ENCODE data around the gene FTCD.
"Not testable (repeated sequence)": the region's sequence is repeated elsewhere in the genome, so short reads cannot be mapped to it uniquely, and the experiment has no call there.

Gene FTCD

DNA sequence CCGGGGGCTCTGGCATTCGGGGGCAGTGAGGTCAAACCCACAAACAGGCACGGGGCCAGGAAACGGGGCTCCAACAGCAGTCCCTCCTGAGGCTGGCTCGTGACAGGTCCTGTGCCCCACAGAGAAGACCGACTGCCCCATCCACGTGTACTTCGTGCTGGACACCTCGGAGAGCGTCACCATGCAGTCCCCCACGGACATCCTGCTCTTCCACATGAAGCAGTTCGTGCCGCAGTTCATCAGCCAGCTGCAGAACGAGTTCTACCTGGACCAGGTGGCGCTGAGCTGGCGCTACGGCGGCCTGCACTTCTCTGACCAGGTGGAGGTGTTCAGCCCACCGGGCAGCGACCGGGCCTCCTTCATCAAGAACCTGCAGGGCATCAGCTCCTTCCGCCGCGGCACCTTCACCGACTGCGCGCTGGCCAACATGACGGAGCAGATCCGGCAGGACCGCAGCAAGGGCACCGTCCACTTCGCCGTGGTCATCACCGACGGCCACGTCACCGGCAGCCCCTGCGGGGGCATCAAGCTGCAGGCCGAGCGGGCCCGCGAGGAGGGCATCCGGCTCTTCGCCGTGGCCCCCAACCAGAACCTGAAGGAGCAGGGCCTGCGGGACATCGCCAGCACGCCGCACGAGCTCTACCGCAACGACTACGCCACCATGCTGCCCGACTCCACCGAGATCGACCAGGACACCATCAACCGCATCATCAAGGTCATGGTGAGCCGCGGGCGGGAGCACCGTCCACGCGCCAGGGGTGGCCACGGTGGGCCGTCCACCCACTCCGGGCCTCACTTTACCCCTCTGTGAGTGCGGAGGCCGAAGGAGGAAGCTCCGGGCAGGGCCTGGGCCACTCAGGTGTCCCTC, 43.3 kb downstream of the FTCD start:
- no peak for DNase-seq (ENCODE audit: low read depth)

DNA sequence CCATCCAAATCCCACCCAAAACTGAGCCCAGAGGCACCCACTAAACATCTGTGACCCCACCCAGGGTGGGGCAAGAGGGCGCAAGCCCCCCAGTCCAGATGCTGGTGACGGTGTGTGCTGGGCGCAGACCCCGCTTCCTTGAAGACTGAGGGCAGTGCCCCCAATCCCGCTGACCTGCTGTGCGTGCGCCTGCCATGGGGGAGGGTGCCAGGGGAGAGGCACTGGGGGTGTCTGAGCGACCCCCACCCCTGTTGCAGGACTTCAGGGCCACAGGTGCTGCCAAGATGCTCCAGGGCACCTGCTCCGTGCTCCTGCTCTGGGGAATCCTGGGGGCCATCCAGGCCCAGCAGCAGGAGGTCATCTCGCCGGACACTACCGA, 44.2 kb downstream of the FTCD start:
- no peak for DNase-seq (ENCODE audit: low read depth)

DNA sequence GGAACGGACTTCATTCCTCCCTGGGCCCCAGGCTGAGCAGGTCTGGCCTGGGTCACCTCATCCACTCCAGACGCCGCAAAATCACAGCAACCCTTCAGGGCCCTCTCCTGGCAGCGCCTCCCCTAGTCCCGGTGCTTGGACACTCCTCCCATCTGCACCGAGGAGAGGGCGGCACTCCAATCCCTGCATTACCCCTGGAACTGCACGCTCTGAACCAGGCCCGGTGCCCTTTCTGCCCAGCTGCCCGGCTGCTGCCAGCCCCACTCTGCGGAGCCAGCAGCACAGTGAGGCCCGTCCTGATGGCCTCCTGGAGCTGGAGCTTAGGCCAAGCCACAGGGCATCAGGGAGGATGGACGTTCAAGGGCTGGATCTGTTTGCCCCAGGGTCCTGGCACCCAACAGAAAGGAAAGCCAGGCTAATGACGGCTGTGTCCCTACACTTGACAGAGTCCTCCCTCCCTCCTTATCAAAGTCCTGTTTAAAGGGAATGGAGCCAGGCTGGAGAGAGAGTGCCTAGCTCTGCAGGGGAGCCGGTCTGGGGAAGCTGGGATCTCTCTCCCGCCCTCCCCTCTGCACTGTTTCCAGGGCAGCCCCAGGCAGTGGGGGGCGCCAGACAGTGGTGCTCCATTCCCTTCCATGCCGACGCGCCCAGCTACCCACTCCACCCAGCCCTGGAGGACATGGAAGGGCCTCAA, 44.7 kb downstream of the FTCD start:
- DNase-seq (ENCODE audit: low read depth), result no peak

DNA sequence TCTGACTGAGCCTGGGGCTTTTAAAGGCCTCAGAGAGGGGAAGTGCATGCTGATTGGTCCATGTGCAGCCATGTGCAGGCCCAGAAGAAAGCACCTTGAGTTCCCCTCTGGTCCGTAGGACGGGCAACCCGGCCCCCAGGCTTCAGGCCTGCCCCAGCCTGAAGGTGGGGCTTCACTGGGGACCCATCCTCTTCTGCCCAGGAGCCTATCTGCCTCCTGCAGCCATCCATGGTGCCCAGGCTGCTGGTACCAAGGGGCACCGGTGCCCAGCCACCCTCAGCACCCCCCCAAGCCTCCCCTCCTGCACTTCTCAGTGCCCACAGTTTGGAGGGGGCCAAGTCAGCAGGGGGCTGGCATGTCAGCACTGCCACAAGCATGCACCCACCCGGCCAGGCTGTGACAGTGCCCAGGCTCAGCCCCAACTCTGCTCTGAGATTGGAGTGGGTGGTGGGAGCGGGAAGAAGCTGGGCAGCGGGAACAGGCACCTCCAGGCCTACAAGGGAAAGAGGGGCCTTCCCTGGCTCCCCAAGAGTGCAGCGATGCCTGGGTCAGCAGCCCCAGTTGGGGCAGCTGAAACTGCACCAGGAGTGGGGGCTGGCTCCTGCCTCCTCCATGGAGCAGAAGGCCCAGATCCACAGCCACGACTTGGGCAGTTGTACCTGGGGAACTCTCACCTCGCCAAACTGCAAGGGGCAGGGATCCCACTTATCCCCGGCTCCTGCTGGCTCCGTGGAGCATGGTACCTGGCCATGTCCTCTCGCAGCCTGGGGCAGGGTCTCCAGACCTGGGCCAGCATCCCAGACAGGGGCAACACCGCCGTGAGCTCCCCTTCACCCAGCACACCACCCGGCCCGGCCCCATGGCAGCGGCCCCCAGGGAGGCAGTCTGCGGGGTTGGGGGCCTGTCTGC, 45.8 kb downstream of the FTCD start:
- no peak for DNase-seq (ENCODE audit: low read depth)

DNA sequence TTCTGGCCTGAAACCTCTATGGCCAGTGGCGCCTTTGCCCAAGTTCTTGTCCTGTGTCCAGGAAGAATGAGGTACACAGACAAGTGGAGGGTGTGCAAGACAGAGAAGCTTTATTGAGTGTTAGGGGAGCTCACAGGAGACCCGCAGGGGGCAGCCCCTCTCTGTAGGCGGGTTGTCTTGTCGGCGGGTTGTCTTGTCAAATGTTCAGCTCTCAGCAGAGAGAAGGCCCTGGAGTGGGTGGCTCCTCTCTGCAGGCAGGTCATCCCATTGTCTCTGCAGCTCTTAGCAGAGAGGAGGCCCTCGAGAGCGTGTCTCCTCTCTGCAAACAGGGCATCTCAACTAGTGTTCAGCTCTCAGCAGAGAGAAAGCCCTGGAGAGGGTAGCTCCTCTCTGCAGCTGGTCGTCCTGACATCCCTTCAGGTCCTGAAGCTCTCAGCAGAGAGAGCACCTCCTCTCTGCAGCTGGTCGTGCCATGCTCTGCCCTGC, 46.5 kb downstream of the FTCD start:
- no peak for DNase-seq (ENCODE audit: low read depth)

DNA sequence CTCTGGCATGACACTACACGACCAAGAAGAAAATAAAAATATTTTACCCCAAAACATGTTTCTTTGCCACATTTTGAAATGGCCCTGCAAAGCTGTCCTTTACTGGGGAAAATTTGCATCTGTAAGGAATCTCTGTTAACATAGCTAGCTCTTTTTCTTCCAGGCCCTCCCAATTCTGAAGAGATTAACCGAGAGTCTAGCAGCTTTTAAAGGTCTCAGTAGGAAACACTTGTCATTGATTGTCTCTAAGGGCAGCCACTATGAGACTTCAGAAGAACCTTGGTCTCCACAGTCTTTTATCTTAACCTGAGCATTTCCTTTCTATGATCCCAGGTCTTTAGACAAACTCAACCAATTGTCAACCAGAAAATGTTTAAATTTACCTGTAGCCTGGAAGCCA, 48.0 kb downstream of the FTCD start:
- not testable (repeated sequence) for DNase-seq (ENCODE audit: low read depth)

DNA sequence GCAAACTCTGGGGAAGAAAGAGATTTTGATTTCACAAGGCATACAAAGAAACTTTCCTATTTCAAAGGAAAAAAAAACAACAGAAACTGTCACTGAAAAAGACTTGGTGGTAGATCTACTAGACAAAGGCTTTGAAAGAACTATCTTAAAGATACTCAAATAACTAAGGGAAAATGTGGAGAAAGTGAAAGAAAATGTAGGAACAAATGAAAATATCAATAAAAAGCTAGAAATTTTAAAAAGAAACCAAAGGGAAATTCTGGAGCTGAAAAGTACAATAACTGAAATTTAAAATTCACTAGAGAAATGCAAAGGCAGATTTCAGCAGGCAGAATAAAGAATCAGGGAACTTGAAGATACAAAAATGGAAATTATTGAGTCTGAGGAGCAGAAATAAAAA, 51.3 kb downstream of the FTCD start:
- no peak for DNase-seq (ENCODE audit: low read depth)

DNA sequence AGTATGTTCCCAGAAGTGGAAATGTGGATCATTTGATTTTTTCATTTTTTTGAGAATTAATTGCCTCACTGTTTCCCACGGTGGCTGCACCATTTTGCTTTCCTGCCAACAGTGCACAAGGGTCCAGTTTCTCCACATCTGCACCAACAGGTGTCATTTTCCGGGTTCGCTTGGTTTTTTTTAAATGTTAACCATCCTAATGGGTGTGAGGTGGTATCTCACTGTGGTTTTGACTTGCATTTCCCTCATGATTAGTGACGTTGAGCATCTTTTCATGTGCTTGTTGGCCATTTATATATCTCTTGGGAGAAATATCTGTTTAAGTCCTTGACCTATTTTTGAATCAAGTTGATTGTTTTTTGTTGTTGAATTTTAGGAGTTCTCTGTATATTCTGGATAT, 54.5 kb downstream of the FTCD start:
- DNase-seq (ENCODE audit: low read depth), result no peak

DNA sequence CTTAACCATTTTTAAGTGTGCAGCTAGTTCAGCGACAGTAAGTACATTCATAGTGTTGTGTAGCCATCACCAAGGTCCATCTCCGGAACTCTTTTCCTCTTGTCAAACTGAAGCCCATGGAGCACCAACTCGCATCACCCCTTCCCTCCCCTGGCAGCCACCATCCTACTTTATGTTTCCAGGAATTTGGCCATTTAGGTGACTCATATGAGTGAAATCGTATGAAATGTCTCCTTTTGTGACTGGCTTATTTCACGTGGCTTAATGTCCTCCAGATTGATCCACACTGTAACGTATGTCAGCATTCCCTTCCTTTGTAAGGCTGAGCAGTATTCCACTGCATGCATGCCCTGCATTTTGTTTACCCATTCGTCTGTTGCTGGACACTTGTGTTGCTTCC, 55.0 kb downstream of the FTCD start:
- DNase-seq (ENCODE audit: low read depth), result no peak

DNA sequence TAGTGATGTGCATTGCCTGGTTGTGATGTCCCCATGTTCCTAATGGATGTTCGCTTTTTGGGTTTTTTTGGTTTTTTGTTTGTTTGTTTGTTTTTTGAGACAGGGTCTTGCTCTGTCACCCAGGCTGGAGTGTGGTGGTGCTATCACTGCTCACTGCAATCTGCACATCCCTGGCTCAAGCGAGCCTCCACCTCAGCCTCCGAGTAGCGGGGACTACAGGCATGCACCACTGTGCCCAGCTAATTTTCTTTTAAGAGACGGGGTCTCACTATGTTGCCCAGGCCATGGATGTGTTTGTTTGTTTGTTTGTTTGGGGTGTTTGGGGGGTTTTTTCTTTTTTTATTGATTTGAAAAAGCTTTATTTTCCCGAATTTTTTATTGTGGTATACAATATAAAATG, 55.4 kb downstream of the FTCD start:
- no peak for DNase-seq (ENCODE audit: low read depth)

DNA sequence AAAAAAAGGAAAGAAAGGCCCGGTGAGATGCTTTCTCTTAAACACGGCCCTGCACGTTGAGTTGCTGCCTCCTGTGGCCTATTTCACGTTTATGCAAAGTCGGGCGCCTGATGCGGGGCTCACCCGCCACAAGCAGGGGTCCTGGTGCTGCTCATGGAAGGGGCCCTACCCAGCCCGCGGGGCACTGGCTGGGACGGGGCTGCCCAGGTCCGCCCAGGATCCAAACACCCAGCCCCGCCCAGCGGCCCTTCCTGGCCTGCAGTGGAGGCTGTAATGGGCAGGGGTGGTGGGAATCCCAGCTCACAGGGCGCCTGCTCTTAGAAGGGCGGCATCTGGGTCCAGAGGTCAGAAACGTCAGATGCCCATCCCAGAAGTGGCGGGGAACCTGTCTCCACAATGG, 55.9 kb downstream of the FTCD start:
- DNase-seq (ENCODE audit: low read depth), result no peak

DNA sequence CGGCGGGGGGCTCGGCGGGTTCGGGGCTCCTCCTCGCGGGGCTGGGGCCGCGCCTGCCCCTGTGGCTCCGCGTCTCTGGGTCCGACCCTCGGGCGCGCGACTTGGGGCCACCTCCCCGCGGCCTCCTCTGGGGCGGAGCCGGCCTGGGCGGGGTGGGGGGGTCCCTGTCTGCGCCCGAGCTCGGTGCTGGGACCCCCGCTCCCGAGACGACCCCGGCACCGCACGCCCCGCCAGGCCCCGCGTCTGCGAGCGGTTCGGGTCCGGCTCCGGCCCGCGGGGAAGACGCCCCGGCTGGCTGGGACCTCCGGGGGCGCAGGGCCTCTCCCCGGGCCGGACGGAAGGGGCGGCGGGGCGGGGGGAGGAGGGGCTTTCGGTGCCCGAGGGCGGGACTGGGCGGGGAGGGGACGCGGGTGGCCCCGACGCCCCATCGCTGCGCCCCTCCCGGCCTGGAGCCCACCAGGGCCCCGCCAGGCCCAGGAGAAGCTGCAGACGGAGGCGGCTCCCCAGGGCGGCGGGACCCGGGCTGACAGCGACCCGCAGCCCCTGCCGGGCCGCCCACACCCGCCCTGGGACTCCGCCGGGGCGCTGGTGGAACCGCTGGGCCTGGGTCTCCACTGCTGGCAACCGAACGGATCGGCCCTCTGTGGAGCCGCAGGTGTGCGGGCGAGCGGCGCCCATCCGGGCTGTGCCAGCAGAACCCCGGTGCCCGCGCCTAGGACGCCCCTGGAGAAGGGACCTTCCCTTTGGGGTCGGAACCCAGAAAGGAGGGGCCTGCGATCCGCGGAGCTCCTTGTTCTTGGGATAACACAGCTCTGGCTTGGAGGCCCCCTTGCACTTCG, 56.9 kb downstream of the FTCD start:
- DNase-seq (ENCODE audit: low read depth), result no peak

DNA sequence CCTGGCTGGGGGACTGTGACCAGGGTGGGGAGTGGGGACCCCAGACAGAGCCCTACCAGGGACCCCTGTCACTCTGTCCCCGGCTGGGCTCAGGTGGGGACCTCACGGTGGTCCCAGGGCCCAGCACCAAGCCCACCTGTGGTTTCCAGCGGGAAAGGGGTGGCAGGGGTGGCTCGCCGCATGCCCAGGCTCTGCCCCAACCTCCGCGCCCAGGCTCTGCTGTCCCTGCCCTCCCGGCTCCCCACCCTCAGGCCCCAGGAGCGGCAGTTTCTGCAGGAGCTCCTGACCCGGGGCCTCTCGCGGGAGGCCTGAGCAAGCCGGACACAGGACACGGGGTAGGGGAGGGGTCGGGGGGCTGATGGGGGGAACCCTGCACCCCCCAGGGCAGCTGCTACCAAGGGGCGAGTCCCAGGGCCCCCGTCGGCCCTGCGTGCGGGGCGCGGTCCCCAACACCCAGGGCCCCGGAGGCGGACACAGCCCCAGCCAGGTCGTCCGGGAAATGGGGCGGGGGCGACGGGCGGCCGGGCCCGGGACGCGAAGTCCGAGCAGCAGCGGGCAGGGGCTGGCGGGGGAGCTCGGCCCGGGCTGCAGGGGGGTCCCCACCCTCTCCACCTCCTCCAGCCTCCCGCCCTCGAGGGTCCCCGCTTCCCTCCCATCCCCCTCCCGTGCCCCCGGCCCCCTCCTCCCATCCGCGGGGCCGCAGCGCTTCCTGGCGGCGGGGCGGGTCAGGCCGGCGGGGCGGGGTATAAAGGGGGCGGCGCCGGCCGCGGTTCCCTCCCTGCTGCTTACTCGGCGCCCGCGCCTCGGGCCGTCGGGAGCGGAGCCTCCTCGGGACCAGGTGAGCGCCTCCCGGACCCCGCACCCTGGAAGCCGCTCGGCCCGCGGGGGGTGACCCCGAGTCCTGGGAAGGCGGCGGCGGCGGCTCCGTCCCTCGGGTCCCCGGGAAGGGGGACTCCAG, 57.8 kb downstream of the FTCD start, which contains the start of gene COL6A2:
COL6A2 (plus strand) TSS at position 777 of the 958 bp plus-strand sequence.
- DNase-seq (ENCODE audit: low read depth), result no peak

DNA sequence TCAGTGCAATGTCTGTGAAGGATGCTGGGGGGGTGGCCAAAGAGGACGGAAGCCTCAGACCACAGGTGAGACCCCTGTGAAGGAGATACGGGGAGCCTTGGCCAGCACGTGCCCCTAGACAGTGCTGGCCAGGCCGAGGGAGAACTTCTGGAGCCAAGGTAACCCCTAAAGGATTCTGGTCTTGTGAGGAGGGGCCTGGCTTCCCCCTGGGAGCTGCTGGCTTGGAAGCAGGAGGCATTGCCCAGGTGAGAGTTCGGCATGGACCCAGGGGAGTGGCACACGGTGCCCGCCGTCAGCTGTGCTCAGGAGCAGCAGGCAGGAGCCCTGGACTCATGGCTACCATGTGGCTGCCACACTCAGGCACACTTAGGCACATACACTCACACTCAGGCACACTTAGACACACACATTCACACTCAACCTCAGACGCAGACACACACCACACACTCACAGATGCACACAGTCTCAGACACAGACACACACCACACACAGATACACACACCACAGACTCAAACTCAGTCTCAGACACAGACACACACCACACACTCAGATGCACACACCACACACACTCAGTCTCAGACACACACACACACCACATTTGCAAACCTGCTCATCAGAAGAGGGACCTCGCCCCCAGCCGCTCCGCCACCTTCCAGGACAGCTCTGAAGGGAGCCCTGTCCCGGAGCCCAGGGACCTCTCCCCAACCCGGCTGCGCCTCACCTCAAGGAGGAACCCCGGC, 58.6 kb downstream of the FTCD start:
- no peak for DNase-seq (ENCODE audit: low read depth)

DNA sequence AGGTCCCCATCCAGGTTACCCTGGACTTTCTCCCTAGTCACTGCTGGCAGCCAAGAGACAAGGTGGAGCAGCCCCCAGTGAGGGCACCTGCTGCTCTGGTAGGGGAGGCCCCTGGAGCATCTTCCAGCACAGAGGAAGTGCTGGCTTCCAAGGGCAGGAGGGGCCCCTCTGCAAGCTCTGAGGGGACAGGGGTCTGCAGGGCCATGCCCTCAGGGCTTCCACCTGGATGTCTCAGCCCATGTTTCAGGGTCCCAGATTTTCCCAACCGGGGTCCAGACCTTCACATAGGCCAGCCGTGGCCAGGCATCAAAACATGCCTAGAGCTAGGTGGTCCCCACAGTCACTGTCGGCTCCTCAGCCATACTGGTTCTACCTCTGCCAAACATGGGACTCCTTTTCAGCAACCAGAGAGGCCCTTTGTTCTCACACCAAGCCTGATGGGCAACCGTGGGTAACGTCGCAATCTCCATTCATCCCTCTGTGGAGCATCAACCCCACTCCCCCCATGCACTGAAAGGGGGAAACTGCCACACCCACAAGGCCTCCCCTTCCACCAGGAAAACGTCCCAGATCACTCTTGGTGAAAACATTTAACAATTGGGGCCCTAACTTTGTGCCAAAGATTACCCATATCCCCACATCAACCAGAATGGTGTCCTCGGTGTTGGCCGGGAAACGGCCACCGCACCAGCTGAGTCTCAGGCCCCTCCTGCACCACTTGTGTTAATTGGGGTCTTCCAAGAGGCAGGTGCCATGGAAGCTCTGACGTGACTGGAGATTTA, 59.4 kb downstream of the FTCD start:
- no peak for DNase-seq (ENCODE audit: low read depth)

DNA sequence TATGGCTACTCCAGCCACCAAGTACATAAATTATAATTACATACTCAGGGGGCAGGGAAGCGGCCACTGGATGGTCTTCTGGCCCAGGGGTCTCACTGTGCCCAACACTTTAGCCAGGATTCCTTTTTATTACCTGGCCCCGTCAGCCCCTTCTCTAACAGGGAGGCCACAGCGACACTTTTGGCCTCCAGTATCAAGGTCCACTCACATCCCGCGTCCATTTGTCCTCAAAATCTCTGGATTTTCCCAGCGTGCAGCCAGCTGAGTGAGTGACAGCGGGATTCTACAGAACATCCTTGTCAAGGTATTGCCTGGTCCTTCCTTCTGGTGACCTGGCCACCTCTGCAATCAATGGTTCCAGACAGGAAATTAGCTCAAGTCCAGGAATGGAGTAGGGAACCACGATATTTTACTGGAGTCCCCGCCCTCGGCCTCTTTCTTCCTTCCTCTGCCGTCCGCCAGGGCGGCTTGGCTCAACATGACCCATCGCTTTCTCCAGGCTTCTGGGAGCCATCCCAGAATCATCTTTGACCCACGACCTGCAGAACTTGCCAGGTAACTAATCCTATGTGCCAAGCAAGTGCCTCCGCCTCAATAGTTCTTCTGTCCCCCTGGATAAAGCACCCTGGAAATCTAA, 60.2 kb downstream of the FTCD start:
- no peak for DNase-seq (ENCODE audit: low read depth)

DNA sequence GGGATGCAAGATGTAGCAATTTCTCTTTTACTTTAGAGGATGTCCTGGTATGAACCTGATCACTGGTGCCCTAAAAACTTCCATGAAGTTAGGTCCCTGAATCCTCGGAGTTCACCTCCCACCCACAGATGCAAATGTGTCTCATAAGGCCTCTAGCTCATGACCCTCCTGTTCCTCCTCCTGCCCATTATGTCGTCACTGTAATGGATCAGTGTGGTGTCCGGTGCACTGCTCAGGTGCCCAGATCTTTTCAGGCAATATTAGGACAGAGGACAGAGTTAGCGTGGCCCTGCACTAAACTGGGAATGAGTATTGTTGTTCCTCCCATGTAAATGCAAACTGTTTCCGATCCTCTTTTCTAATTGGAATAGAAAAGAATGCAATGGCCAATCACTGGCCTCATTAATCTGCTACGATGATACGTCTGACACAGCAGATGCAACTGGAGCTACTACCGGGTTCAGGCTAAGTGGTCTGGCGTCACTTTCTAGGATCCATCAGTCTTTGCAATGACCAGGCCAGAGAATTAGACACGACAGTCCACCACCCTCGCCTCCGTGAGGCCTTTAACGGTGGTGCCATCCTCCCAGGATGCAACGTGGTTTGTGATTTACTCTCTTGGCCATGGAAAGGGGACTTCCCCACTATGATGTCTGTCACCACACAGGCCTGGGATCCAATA, 60.8 kb downstream of the FTCD start:
- DNase-seq (ENCODE audit: low read depth), result no peak
